Measurements from ENCODE around the gene CYB5B. TPM values are rescaled to one million over a fixed set of nuclear protein-coding genes. Genes with fewer than 3 reads are reported as not detected.

CYB5B gene
- total and polyA plus RNA-seq, 2 donors (not counting 3 experiments of a cell fraction or from before 2014, with no cell fraction given), result 175 to 176 TPM

DNA sequence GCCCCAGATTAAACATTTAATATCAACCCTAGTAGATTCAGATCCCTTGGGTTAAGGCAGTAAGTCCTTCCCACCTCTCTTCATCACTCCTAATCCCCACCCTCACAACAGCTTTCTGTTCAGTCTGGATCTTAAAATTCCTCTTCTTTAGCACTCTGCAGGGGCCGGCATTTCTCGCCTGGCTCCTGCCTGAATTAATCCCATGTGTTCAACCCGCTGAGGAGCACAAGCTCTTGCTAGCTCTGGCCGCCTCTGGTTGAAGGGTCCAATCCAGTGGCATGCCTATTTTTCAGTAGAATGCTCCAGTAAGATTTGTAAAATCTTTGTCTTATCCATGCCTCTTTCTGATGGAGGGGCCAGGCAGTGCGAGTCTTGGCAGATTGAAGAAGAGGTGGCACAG, 59.2 kb downstream of the CYB5B start:
- no TSS peak for BruUV-seq (replicated peaks)
- CTCF ChIA-PET, result interaction anchor here (1.1 to 3.4 kb wide), 2 partner anchors 85 to 87 kb away, joined by 3 to 26 read pairs; no protein-coding TSS in a partner anchor
- H3K4me2 ChIP-seq (ENCODE audit: insufficient read depth, low read length), result no peak overlapping the region
- peaks cover 20% of the 10 kb centered on the region for H3K4me1 ChIP-seq (ENCODE audit: control insufficient read depth, extremely low read depth, insufficient read depth, low read length)
- H3K27ac ChIP-seq (ENCODE audit: insufficient read depth, low read depth, low read length), result no peak overlapping the region
- H3K9ac ChIP-seq (replicated peaks; ENCODE audit: extremely low read depth, insufficient read depth, low read length), result no peak overlapping the region
- dilution Hi-C loops (cut with MboI; ENCODE audit: extremely low pct_ligation_motif_present, low sequenced_read_pairs) (no loop called here), intact Hi-C loops (cut with micrococcal nuclease) (loop anchor here (2.0 kb wide), 1 partner anchor 81 kb away; the partner anchor contains the start of gene NFAT5)
- H3K27me3 ChIP-seq (ENCODE audit: control insufficient read depth in 2 of 2, insufficient read depth in 2 of 2, low read length in 2 of 2), result no peaks in the 10 kb centered on the region
- TF ChIP-seq FOS (IDR thresholded peaks at IDR 0.05; ENCODE audit: borderline replicate concordance, insufficient read depth, low read length), result no peak
- TF ChIP-seq JUN (IDR thresholded peaks at IDR 0.05; ENCODE audit: borderline replicate concordance, insufficient read depth, insufficient read length, low read depth), result no peak
- TF ChIP-seq POLR2A (IDR thresholded peaks at IDR 0.05; ENCODE audit: low read depth, low read length), result no peak
- TF ChIP-seq, protein P1, sequence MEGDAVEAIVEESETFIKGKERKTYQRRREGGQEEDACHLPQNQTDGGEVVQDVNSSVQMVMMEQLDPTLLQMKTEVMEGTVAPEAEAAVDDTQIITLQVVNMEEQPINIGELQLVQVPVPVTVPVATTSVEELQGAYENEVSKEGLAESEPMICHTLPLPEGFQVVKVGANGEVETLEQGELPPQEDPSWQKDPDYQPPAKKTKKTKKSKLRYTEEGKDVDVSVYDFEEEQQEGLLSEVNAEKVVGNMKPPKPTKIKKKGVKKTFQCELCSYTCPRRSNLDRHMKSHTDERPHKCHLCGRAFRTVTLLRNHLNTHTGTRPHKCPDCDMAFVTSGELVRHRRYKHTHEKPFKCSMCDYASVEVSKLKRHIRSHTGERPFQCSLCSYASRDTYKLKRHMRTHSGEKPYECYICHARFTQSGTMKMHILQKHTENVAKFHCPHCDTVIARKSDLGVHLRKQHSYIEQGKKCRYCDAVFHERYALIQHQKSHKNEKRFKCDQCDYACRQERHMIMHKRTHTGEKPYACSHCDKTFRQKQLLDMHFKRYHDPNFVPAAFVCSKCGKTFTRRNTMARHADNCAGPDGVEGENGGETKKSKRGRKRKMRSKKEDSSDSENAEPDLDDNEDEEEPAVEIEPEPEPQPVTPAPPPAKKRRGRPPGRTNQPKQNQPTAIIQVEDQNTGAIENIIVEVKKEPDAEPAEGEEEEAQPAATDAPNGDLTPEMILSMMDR (IDR thresholded peaks at IDR 0.05; ENCODE audit: extremely low read depth in 1 of 2, insufficient read depth in 1 of 2, low read depth in 1 of 2, low read length in 2 of 2), result no peak
- no peak for TF ChIP-seq EZH2 (IDR thresholded peaks at IDR 0.05; ENCODE audit: borderline replicate concordance, low read depth, low read length, severe bottlenecking)
- TF ChIP-seq, protein P2, sequence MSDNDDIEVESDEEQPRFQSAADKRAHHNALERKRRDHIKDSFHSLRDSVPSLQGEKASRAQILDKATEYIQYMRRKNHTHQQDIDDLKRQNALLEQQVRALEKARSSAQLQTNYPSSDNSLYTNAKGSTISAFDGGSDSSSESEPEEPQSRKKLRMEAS (IDR thresholded peaks at IDR 0.05; ENCODE audit: insufficient read depth, insufficient read length), result no peak
- no peak for TF ChIP-seq POLR2AphosphoS5 (IDR thresholded peaks at IDR 0.05; ENCODE audit: insufficient read depth, low read depth, low read length)
- TF ChIP-seq MYC (IDR thresholded peaks at IDR 0.05; ENCODE audit: low read depth, low read length), result no peak
- no peak for TF ChIP-seq GATA2 (IDR thresholded peaks at IDR 0.05; ENCODE audit: insufficient read depth, insufficient read length, low read depth, low read length)
- H3K9me1 ChIP-seq (replicated peaks; ENCODE audit: control insufficient read depth, extremely low read depth, insufficient read depth, low read length), result no peaks in the 10 kb centered on the region
- no peaks in the 10 kb centered on the region for H4K20me1 ChIP-seq (replicated peaks; ENCODE audit: control insufficient read depth, extremely low read depth, insufficient read depth, low read length)
- H3K36me3 ChIP-seq (ENCODE audit: control insufficient read depth in 2 of 2, extremely low read depth in 1 of 2, insufficient read depth in 2 of 2, low read length in 2 of 2), result no peaks in the 10 kb centered on the region
- no peak for DNase-seq (ENCODE audit: low read depth, low spot score)
- no peak overlapping the region for H3K4me3 ChIP-seq (replicated peaks in 1 of 3; ENCODE audit: insufficient read depth in 1 of 3, low read depth in 1 of 3, low read length in 3 of 3)
- H3K9me3 ChIP-seq (replicated peaks; ENCODE audit: control insufficient read depth, insufficient read depth, low read length), result no peaks in the 10 kb centered on the region
- POLR2A ChIA-PET, result no interaction called here
- FAIRE-seq, result no peak
- H3K79me2 ChIP-seq (ENCODE audit: control insufficient read depth, insufficient read depth, low read length), result no peaks in the 10 kb centered on the region
- H2AFZ ChIP-seq (ENCODE audit: low read depth, low read length), result no peak overlapping the region

Data from endothelial cell of umbilical vein (primary cell).